GM12878 (cell line): ENCODE measurements around the gene CMTM1. TPM values are rescaled to one million over a fixed set of nuclear protein-coding genes. Genes with fewer than 3 reads are reported as not detected.

Experiments
- ATAC-seq: fragments of 200-7000 bp; cut with Tn5 transposase; 3 replicates; pipeline ENCODE4 v1.9.1; 2020; ENCODE audit warnings: mild to moderate bottlenecking, moderate library complexity
- BruUV-seq: library from RNA; stranded (reverse); fragments of 400-500 nt; replicated peaks from 2 replicates; lab custom pipeline; 2021; lab: Mats Ljungman, UMichigan
- CTCF ChIA-PET: fragments of 300-600 bp; sonication (Branson Sonifier 250); formaldehyde crosslinking; extraction: SDS; loops from one replicate; lab custom pipeline; 2021; ENCODE audit warnings: inconsistent platforms; lab: Yijun Ruan, JAX
- POLR2A ChIA-PET: fragments of 350-600 bp; formaldehyde crosslinking; extraction: SDS; loops from one replicate; lab custom pipeline; 2021; ENCODE audit warnings: inconsistent platforms; lab: Charles Lee
- RAD21 ChIA-PET: fragments of 300-600 bp; sonication (Branson Sonifier 250); formaldehyde crosslinking; loops from one replicate; lab custom pipeline; 2023; ENCODE audit warnings: antibody characterized with exemption; ENCODE audit not compliant: unreplicated experiment; lab: Charles Lee
- SMC1A ChIA-PET: fragments of 300-600 bp; sonication (Branson Sonifier 250); formaldehyde crosslinking; loops from one replicate; lab custom pipeline; 2023; ENCODE audit not compliant: unreplicated experiment, uncharacterized antibody; lab: Charles Lee
- DNase-seq: peaks from one replicate; pipeline ENCODE4 v3.0.0-alpha.2; 2011; ENCODE audit warnings: low read depth, low spot score
- FAIRE-seq: peaks from 3 replicates; lab custom pipeline; 2011; peaks lifted over from hg19 to GRCh38; lab: Jason Lieb, UNC
- H2AFZ ChIP-seq: 2 replicates; pipeline ENCODE4 v1.6.0; 2011; ENCODE audit warnings: low read depth, low read length, control low read depth; ENCODE audit not compliant: control insufficient read depth
- H3K27ac ChIP-seq: 2 replicates; pipeline ENCODE4 v1.5.1; 2011; ENCODE audit warnings: control low read depth; ENCODE audit not compliant: control insufficient read depth, insufficient read depth
- H3K27me3 ChIP-seq, 2 experiments: replicated peaks in 1 of 2; 2 replicates each; pipeline versions ENCODE4 v1.6.0 to v1.6.1; 2011; ENCODE audit warnings: low read length in 1 of 2; ENCODE audit not compliant: control insufficient read depth in 2 of 2, insufficient read depth in 2 of 2
- H3K36me3 ChIP-seq, 2 experiments: 2 replicates each; pipeline ENCODE4 v1.5.1; 2011; ENCODE audit warnings: low read length in 1 of 2; ENCODE audit not compliant: control insufficient read depth in 2 of 2, insufficient read depth in 2 of 2
- H3K4me1 ChIP-seq: 2 replicates; pipeline ENCODE4 v1.6.1; 2011; ENCODE audit warnings: mild to moderate bottlenecking, low read length, moderate library complexity, mixed read lengths; ENCODE audit not compliant: control insufficient read depth, insufficient read depth
- H3K4me2 ChIP-seq: 2 replicates; pipeline ENCODE4 v1.6.0; 2011; ENCODE audit warnings: control low read depth; ENCODE audit not compliant: control insufficient read depth, insufficient read depth
- H3K4me3 ChIP-seq: fragments of 200-600 bp; sonication (generic); 2 replicates; pipeline ENCODE4 v1.5.1; 2016
- H3K79me2 ChIP-seq: 2 replicates; pipeline ENCODE4 v1.6.0; 2011; ENCODE audit warnings: low read length; ENCODE audit not compliant: control insufficient read depth, insufficient read depth
- H3K9ac ChIP-seq: 2 replicates; pipeline ENCODE4 v1.8.0; 2011; ENCODE audit warnings: low read length, control low read depth, mixed read lengths; ENCODE audit not compliant: control insufficient read depth, insufficient read depth
- H3K9me3 ChIP-seq: replicated peaks from 3 replicates; pipeline ENCODE4 v1.5.1; 2011; ENCODE audit warnings: mild to moderate bottlenecking, low read length; ENCODE audit not compliant: control insufficient read depth, insufficient read depth
- H4K20me1 ChIP-seq: 2 replicates; pipeline ENCODE4 v1.6.0; 2011; ENCODE audit not compliant: control insufficient read depth, insufficient read depth
- ASH2L ChIP-seq: fragments of 300-600, 200-600 bp; sonication (generic); IDR thresholded peaks from 2 replicates; pipeline ENCODE4 v1.6.1; 2017; ENCODE audit warnings: low read depth, mild to moderate bottlenecking, borderline replicate concordance
- BCL3 ChIP-seq: IDR thresholded peaks from 2 replicates; pipeline ENCODE4 v1.6.1; 2011; ENCODE audit warnings: borderline replicate concordance, low read depth, mild to moderate bottlenecking, moderate library complexity, low read length; ENCODE audit not compliant: insufficient read depth, poor library complexity, severe bottlenecking
- E2F8 ChIP-seq: fragments of 450-650 bp; IDR thresholded peaks from 2 replicates; pipeline ENCODE4 v1.6.1; 2018; ENCODE audit warnings: mild to moderate bottlenecking, low read depth, moderate library complexity; ENCODE audit not compliant: partially characterized antibody
- JUNB ChIP-seq: IDR thresholded peaks from 2 replicates; pipeline ENCODE4 v1.6.1; 2016; ENCODE audit warnings: antibody characterized with exemption, mild to moderate bottlenecking
- KLF5 ChIP-seq: fragments of 450-650 bp; IDR thresholded peaks from 2 replicates; pipeline ENCODE4 v1.6.1; 2014; ENCODE audit warnings: mild to moderate bottlenecking; ENCODE audit not compliant: partially characterized antibody
- MYB ChIP-seq: fragments of 150-350 bp; IDR thresholded peaks from 2 replicates; pipeline ENCODE4 v1.6.1; 2014; ENCODE audit warnings: mild to moderate bottlenecking, low read depth, low read length, borderline replicate concordance
- WGBS: methylation state at CpG from one replicate; pipeline ENCODE4 v1.1.6; 2016; ENCODE audit warnings: low lambda C conversion rate; ENCODE audit not compliant: insufficient replicate concordance, insufficient coverage; ENCODE audit errors: missing lambda C conversion rate; 5-methylcytosine and 5-hydroxymethylcytosine counted together
- in situ Hi-C: fragments of 300-500 bp; cut with MboI; formaldehyde crosslinking; loops from 9 replicates; pipeline ENCODE4 v1.14.3; 2018; ENCODE audit warnings: mixed read lengths
- intact Hi-C: fragments of 100-400 bp; cut with micrococcal nuclease; formaldehyde crosslinking; loops from one replicate; pipeline ENCODE4 v1.14.2; 2022; ENCODE audit not compliant: unreplicated experiment
- polyA plus RNA-seq, 11 experiments: library from polyadenylated mRNA; depleted of rRNA in 4 of 11; unstranded in 6 of 11; stranded (reverse) in 5 of 11; fragments of >200 nt; fragmentation: Nextera tagmentation in 4 of 11; fragmentation: Illumina TruSeq in 1 of 11; extraction: Ambion mirVana in 4 of 11; extraction: Trizol in 1 of 11; gene quantifications; 1 replicate in 1 of 11; 2 replicates in 10 of 11; pipeline versions ENCODE4 v1.2.1 to v1.2.3, GENCODE V29; 2011 to 2016; ENCODE audit warnings: inconsistent platforms in 2 of 11, missing spikeins in 2 of 11, low read depth in 1 of 11
- total RNA-seq, 4 experiments: library from RNA; depleted of rRNA in 3 of 4; stranded (reverse); fragments of >200 nt in 3 of 4; fragmentation: Illumina TruSeq in 1 of 4; extraction: Trizol in 1 of 4; gene quantifications; 2 replicates each; pipeline versions ENCODE4 v1.2.1 to v1.2.3, GENCODE V29; 2013 to 2021
- TF ChIP-seq, protein P1 (sequence below): fragments of 450-650 bp; conservative IDR thresholded peaks from 2 replicates; pipeline ENCODE4 v1.6.1; 2017; ENCODE audit warnings: mild to moderate bottlenecking, moderate library complexity
- TF ChIP-seq, protein P2 (sequence below): IDR thresholded peaks from 2 replicates; pipeline ENCODE4 v1.6.1; 2012; ENCODE audit warnings: low read depth, low read length, improper control_type of control experiment

The CMTM1 gene
- total and polyA plus RNA-seq, 10 of the 15 experiments (the other 5 are each of a cell fraction or from before 2014, with no cell fraction given) = 0.09 to 3.0 (median 1.4) TPM; not detected in 2

DNA sequence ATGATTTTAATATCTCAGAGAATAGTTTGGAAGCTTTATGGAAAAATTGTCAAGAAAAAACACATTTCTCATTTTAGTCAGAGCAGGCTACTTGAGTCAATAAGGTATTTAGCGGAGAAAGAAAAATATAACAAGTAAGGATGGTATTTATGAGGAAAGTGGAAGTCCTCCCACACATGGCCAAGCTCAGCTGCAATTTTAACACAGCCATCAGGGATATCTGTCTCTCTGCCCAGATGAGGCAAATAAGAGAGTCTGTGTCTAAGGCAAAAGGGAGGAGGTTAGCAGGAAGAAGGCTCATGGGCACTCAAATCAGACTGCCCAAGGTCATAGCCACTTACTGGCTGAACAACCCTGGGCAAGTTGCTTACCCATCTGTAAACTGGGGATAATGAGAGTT lies 7.8 kb downstream of the CMTM1 start:
- CTCF ChIA-PET = interaction anchor here (1.0 to 4.6 kb wide), 5 partner anchors 11 to 167 kb away, joined by 3 to 26 read pairs (median 5); no protein-coding TSS in a partner anchor
- BruUV-seq = no TSS peak
- SMC1A ChIA-PET = interaction anchor here (1.1 to 4.0 kb wide), 6 partner anchors 8 to 77 kb away, joined by 3 to 25 read pairs (median 5); no protein-coding TSS in a partner anchor

More for the DNA sequence above, 7.8 kb downstream of the CMTM1 start:
- no peak overlapping the region for H2AFZ ChIP-seq
- no peak for ATAC-seq
- H3K4me3 ChIP-seq = no peak overlapping the region
- no peak for FAIRE-seq
- no peaks in the 10 kb centered on the region for H3K79me2 ChIP-seq
- H3K27me3 ChIP-seq = peaks cover 5 to 12% of the 10 kb centered on the region in 2 experiments
- no peak overlapping the region for H3K9ac ChIP-seq
- no peaks in the 10 kb centered on the region for H4K20me1 ChIP-seq
- POLR2A ChIA-PET = interaction anchor here (2.4 kb wide), 1 partner anchor 10 kb away, joined by 6 read pairs; no protein-coding TSS in a partner anchor
- TF ChIP-seq MYB (no peak), BCL3 (no peak), KLF5 (no peak), E2F8 (no peak), ASH2L (no peak), JUNB (no peak)
- TF ChIP-seq, protein P1, sequence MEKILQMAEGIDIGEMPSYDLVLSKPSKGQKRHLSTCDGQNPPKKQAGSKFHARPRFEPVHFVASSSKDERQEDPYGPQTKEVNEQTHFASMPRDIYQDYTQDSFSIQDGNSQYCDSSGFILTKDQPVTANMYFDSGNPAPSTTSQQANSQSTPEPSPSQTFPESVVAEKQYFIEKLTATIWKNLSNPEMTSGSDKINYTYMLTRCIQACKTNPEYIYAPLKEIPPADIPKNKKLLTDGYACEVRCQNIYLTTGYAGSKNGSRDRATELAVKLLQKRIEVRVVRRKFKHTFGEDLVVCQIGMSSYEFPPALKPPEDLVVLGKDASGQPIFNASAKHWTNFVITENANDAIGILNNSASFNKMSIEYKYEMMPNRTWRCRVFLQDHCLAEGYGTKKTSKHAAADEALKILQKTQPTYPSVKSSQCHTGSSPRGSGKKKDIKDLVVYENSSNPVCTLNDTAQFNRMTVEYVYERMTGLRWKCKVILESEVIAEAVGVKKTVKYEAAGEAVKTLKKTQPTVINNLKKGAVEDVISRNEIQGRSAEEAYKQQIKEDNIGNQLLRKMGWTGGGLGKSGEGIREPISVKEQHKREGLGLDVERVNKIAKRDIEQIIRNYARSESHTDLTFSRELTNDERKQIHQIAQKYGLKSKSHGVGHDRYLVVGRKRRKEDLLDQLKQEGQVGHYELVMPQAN = no peak
- TF ChIP-seq, protein P2, sequence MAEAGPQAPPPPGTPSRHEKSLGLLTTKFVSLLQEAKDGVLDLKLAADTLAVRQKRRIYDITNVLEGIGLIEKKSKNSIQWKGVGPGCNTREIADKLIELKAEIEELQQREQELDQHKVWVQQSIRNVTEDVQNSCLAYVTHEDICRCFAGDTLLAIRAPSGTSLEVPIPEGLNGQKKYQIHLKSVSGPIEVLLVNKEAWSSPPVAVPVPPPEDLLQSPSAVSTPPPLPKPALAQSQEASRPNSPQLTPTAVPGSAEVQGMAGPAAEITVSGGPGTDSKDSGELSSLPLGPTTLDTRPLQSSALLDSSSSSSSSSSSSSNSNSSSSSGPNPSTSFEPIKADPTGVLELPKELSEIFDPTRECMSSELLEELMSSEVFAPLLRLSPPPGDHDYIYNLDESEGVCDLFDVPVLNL = no peak
- WGBS = 88% methylated on average over 1 of the region's 1 CpG
- DNase-seq = no peak
- no peak overlapping the region for H3K27ac ChIP-seq
- H3K4me1 ChIP-seq = no peaks in the 10 kb centered on the region
- H3K9me3 ChIP-seq = no peaks in the 10 kb centered on the region
- in situ Hi-C loops = no loop called here
- intact Hi-C loops = no loop called here
- H3K36me3 ChIP-seq = no peaks in the 10 kb centered on the region
- no peak overlapping the region for H3K4me2 ChIP-seq
- RAD21 ChIA-PET = interaction anchor here (1.0 kb wide), 3 partner anchors 11 to 34 kb away, joined by 3 read pairs; no protein-coding TSS in a partner anchor
